ENCODE measurements around the gene ZFYVE9. TPM values are rescaled to one million over a fixed set of nuclear protein-coding genes. Genes with fewer than 3 reads are reported as not detected.
A peak's percentile ranks its signal among the peaks of the same experiment; 100 is the strongest.

Gene ZFYVE9
- total and polyA plus RNA-seq, 2 of the 13 experiments (the other 11 are each of a cell fraction or from before 2014, with no cell fraction given) = 9.2 to 19.8 TPM

DNA sequence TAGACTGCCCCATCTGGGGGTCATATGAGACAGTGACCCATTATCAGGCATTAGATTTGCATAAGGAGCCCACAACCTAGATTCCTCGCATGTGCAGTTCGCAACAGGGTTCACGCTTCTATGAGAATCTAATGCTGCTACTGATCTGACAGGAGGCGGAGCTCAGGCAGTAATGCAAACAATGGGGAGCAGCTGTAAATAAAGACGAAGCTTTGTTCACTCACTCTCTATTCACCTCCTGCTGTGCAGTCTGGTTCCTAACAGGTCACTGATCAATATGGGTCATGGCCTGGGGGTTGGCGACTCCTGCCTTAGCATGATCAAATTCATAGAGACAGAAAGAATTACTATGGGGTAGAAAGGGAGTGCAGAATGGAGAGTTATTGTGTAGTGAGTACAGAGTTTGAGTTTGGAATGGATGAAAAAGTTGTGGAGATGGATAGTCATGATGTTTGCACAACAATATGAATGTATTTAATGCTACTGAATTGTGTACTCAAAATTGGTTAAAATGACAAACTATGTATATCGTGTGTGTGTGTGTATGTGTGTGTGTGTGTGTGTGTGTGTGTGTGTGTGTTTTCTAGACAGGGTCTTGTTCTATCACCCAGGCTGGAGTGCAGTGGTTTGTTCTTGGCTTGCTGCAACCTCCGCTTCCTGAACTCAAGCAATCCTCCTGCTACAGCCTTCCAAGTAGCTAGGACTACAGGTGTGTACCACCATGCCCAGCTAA, 43.6 kb upstream of the ZFYVE9 start (continued):
- TF ChIP-seq, protein P1, sequence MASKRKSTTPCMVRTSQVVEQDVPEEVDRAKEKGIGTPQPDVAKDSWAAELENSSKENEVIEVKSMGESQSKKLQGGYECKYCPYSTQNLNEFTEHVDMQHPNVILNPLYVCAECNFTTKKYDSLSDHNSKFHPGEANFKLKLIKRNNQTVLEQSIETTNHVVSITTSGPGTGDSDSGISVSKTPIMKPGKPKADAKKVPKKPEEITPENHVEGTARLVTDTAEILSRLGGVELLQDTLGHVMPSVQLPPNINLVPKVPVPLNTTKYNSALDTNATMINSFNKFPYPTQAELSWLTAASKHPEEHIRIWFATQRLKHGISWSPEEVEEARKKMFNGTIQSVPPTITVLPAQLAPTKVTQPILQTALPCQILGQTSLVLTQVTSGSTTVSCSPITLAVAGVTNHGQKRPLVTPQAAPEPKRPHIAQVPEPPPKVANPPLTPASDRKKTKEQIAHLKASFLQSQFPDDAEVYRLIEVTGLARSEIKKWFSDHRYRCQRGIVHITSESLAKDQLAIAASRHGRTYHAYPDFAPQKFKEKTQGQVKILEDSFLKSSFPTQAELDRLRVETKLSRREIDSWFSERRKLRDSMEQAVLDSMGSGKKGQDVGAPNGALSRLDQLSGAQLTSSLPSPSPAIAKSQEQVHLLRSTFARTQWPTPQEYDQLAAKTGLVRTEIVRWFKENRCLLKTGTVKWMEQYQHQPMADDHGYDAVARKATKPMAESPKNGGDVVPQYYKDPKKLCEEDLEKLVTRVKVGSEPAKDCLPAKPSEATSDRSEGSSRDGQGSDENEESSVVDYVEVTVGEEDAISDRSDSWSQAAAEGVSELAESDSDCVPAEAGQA (IDR thresholded peaks at IDR 0.05; ENCODE audit: low read depth) = no peak
- TF ChIP-seq, protein P1 (CRISPR knock-in tag; IDR thresholded peaks at IDR 0.05; ENCODE audit: borderline replicate concordance) = no peak
- TF ChIP-seq ZNF530 (CRISPR knock-in tag; IDR thresholded peaks at IDR 0.05; ENCODE audit: low read depth) (no peak), PCBP1 (IDR thresholded peaks at IDR 0.05; ENCODE audit: borderline replicate concordance, low read depth, low read length) (no peak), ZNF75D (CRISPR knock-in tag; IDR thresholded peaks at IDR 0.05; ENCODE audit: borderline replicate concordance) (no peak), PHF5A (CRISPR knock-in tag; IDR thresholded peaks at IDR 0.05; ENCODE audit: low read depth, unreplicated experiment) (no peak), ZNF550 (CRISPR knock-in tag; IDR thresholded peaks at IDR 0.05; ENCODE audit: borderline replicate concordance) (no peak), ZNF543 (CRISPR knock-in tag; IDR thresholded peaks at IDR 0.05) (no peak), ASH2L (IDR thresholded peaks at IDR 0.05; ENCODE audit: insufficient read length, low read depth, low read length) (peak; percentile 58), ZNF768 (CRISPR knock-in tag; IDR thresholded peaks at IDR 0.05) (no peak)
- TF ChIP-seq, protein P2, sequence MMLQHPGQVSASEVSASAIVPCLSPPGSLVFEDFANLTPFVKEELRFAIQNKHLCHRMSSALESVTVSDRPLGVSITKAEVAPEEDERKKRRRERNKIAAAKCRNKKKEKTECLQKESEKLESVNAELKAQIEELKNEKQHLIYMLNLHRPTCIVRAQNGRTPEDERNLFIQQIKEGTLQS (CRISPR knock-in tag; IDR thresholded peaks at IDR 0.05) = no peak
- TF ChIP-seq, protein P3, sequence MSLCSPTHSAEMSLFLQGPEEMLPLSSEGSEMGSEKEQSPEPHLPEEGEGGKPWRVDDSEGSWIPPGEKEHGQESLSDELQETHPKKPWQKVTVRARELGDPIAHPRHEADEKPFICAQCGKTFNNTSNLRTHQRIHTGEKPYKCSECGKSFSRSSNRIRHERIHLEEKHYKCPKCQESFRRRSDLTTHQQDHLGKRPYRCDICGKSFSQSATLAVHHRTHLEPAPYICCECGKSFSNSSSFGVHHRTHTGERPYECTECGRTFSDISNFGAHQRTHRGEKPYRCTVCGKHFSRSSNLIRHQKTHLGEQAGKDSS (CRISPR knock-in tag; IDR thresholded peaks at IDR 0.05; ENCODE audit: borderline replicate concordance, low read depth) = no peak
- TF ChIP-seq, protein P4, sequence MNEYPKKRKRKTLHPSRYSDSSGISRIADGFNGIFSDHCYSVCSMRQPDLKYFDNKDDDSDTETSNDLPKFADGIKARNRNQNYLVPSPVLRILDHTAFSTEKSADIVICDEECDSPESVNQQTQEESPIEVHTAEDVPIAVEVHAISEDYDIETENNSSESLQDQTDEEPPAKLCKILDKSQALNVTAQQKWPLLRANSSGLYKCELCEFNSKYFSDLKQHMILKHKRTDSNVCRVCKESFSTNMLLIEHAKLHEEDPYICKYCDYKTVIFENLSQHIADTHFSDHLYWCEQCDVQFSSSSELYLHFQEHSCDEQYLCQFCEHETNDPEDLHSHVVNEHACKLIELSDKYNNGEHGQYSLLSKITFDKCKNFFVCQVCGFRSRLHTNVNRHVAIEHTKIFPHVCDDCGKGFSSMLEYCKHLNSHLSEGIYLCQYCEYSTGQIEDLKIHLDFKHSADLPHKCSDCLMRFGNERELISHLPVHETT (CRISPR knock-in tag; conservative IDR thresholded peaks at IDR 0.05) = no peak
- TF ChIP-seq, protein P5, sequence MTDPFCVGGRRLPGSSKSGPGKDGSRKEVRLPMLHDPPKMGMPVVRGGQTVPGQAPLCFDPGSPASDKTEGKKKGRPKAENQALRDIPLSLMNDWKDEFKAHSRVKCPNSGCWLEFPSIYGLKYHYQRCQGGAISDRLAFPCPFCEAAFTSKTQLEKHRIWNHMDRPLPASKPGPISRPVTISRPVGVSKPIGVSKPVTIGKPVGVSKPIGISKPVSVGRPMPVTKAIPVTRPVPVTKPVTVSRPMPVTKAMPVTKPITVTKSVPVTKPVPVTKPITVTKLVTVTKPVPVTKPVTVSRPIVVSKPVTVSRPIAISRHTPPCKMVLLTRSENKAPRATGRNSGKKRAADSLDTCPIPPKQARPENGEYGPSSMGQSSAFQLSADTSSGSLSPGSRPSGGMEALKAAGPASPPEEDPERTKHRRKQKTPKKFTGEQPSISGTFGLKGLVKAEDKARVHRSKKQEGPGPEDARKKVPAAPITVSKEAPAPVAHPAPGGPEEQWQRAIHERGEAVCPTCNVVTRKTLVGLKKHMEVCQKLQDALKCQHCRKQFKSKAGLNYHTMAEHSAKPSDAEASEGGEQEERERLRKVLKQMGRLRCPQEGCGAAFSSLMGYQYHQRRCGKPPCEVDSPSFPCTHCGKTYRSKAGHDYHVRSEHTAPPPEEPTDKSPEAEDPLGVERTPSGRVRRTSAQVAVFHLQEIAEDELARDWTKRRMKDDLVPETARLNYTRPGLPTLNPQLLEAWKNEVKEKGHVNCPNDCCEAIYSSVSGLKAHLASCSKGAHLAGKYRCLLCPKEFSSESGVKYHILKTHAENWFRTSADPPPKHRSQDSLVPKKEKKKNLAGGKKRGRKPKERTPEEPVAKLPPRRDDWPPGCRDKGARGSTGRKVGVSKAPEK (CRISPR knock-in tag; IDR thresholded peaks at IDR 0.05; ENCODE audit: borderline replicate concordance) = no peak
- TF ChIP-seq, protein P6, sequence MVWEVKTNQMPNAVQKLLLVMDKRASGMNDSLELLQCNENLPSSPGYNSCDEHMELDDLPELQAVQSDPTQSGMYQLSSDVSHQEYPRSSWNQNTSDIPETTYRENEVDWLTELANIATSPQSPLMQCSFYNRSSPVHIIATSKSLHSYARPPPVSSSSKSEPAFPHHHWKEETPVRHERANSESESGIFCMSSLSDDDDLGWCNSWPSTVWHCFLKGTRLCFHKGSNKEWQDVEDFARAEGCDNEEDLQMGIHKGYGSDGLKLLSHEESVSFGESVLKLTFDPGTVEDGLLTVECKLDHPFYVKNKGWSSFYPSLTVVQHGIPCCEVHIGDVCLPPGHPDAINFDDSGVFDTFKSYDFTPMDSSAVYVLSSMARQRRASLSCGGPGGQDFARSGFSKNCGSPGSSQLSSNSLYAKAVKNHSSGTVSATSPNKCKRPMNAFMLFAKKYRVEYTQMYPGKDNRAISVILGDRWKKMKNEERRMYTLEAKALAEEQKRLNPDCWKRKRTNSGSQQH (CRISPR knock-in tag; IDR thresholded peaks at IDR 0.05; ENCODE audit: low read depth) = no peak

Measured in HepG2 (cell line).